ENCODE data around the gene TREML4. TPM values are rescaled to one million over a fixed set of nuclear protein-coding genes. Genes with fewer than 3 reads are reported as not detected.

The TREML4 gene
- total RNA-seq, 4 donors from 2014 or later, result not detected

DNA sequence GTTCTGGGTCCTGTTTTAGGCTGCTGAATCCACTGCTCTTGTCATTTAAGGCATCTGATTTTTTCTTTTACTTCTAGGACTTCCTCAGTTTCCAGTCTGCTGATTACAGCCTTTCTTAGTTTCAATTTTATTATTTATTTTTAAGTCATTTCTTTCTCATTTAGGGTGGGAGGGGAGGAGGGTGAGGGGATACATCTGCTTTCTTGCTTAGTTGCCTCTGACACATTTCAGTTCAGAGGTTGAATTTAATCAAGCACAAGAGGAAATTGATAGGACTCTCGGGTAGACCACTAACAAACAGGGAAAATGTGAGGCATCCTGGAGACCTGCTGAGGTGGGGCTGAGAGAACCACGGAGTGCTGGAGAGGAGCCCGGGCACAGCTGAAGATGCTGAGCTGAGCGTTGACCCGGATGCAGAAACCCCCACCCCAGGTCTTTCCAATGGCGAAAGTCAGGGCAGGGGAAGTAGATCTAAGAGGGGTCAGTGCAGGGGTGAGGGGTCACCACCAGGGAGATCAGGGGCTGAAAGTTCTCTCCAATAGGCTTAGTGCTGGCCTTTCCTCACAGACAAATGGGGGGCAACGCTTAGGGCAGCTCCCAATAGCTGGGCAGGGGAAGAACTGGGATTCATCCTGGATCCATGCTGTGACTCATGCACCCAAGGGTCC is 19.6 kb upstream of the TREML4 start:
- WGBS, 2 donors, result 65 to 78% methylated on average over 7 of the region's 7 CpGs
- H3K36me3 ChIP-seq, result no peaks in the 10 kb centered on the region
- no peak for DNase-seq (ENCODE audit: low spot score in 2 of 2)

GRCh38 chr6:41209547-41210320 is 18.4 kb upstream of the TREML4 start:
- no peak for DNase-seq (ENCODE audit: low spot score in 2 of 2)
- no peaks in the 10 kb centered on the region for H3K36me3 ChIP-seq
- H3K9me3 ChIP-seq, result peaks cover 0 to 15% (median 0%) of the 10 kb centered on the region in 4 donors
- H3K4me1 ChIP-seq, result no peaks in the 10 kb centered on the region
- no peaks in the 10 kb centered on the region for H3K27me3 ChIP-seq
- TF ChIP-seq CTCF (IDR thresholded peaks at IDR 0.05), result no peak
- no peak for TF ChIP-seq EP300 (IDR thresholded peaks at IDR 0.05)
- TF ChIP-seq POLR2A (IDR thresholded peaks at IDR 0.05), result no peak
- no peak overlapping the region for H3K27ac ChIP-seq
- no peak overlapping the region for H3K4me3 ChIP-seq
- 86 to 90% methylated on average over 5 of the region's 5 CpGs for WGBS, 2 donors

More for the DNA sequence above, 19.6 kb upstream of the TREML4 start:
- H3K27me3 ChIP-seq, result no peaks in the 10 kb centered on the region
- TF ChIP-seq POLR2A (IDR thresholded peaks at IDR 0.05) (no peak), EP300 (IDR thresholded peaks at IDR 0.05) (no peak), CTCF (IDR thresholded peaks at IDR 0.05) (no peak)
- no peaks in the 10 kb centered on the region for H3K4me1 ChIP-seq
- H3K9me3 ChIP-seq, result peaks cover 0 to 9% (median 0%) of the 10 kb centered on the region in 4 donors
- no peak overlapping the region for H3K27ac ChIP-seq
- no peak overlapping the region for H3K4me3 ChIP-seq

DNA sequence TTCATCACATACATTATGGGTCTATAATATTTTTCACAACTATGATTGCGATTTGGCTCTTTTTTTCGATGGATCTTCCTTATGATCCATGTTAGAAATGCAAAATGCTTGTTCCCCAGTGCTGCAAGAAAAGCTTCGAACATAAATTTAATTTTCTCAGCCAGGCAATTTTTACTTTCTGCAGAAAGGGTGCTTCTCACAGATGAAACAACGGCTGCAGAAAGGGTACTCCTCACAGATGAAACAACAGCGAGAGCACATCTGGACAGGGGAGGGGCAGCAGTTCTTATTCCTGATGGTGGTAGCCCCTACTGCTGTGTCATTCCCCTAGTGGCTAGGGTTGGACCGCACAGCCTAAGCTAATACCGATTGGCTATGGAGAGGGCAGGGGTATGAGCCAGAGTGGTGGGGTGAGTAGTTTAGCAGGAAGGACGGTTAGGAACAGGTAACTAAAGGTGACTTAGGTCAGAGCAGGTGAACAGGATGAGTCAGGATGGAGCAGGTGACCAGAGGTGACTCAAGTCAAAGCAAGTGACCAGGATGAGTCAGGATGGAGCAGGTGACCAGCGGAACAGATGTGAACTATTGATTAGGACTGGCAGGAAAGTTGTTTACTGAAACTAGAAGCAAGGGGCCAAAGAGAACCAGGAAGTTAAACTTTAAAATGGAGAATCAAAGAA is 13.4 kb upstream of the TREML4 start:
- Histone ChIP-seq H3K27ac (no peak overlapping the region), H3K4me3 (no peak overlapping the region), H3K36me3 (no peaks in the 10 kb centered on the region), H3K27me3 (no peaks in the 10 kb centered on the region), H3K9me3 (peaks cover 0 to 14% (median 2%) of the 10 kb centered on the region in 4 donors), H3K4me1 (no peaks in the 10 kb centered on the region)
- 81 to 89% methylated on average over 9 of the region's 9 CpGs for WGBS, 2 donors
- TF ChIP-seq POLR2A (IDR thresholded peaks at IDR 0.05), result no peak
- no peak for TF ChIP-seq EP300 (IDR thresholded peaks at IDR 0.05)
- TF ChIP-seq CTCF (IDR thresholded peaks at IDR 0.05), result no peak
- DNase-seq (ENCODE audit: low spot score in 2 of 2), result no peak

DNA sequence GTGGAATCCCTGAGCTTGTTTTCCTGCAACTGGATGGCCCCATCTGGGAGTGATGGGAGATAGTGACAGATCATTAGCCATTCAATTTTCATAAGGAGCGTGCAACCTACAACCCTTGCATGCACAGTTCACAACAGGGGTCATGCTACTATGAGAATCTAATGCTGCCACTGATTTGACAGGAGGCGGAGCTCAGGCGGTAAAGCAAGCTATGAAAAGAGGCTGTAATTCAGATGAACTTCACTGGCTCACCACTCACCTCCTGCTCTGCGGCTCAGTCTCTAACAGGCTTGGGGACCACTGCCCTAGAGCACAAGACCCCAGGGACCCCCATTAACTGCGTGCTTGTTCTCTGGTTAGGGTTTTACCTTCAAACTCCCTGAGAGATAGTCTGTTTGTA is 12.4 kb upstream of the TREML4 start:
- DNase-seq (ENCODE audit: low spot score in 2 of 2), result no peak

More for the DNA sequence above, 12.4 kb upstream of the TREML4 start:
- 73 to 79% methylated on average over 5 of the region's 5 CpGs for WGBS, 2 donors
- TF ChIP-seq POLR2A (IDR thresholded peaks at IDR 0.05) (no peak), EP300 (IDR thresholded peaks at IDR 0.05) (no peak), CTCF (IDR thresholded peaks at IDR 0.05) (no peak)
- Histone ChIP-seq H3K36me3 (no peaks in the 10 kb centered on the region), H3K27me3 (no peaks in the 10 kb centered on the region), H3K4me1 (no peaks in the 10 kb centered on the region), H3K27ac (no peak overlapping the region), H3K4me3 (no peak overlapping the region), H3K9me3 (peaks cover 0 to 24% (median 2%) of the 10 kb centered on the region in 4 donors)
